Stimulated activated CD8-positive, alpha-beta memory T cell treated with anti-CD3 and anti-CD28 coated beads, Interleukin-15, amount 100 ng/mL, for 24 hours (primary cell): Measurements from ENCODE around the gene DGAT2.
A peak's percentile ranks its signal among the peaks of the same experiment; 100 is the strongest.
"Not testable (repeated sequence)": the region's sequence is repeated elsewhere in the genome, so short reads cannot be mapped to it uniquely, and the experiment has no call there.

Source experiments
- DNase-seq: peaks from one replicate; pipeline ENCODE4 v3.0.0-alpha.2; 2020; ENCODE audit warnings: low read depth

The DGAT2 gene

DNA sequence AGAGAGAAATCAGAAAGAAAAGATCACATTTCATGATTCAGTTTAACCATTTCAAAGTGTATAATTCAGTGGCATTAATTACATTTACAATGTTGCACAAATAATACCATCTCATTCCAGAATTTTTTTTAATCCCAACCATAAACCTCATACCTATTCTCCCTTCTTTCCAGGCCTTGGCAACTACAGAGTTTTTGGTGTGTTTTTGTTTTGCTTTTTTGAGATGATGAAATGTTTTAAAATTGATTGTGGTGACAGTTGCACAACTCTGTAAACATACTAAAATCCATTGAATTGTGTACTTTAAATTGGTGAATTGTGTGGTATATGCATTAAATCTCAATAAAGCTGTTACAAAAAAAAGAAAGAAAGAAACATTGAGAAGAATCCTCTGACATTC is 13.6 kb upstream of the DGAT2 start:
- not testable (repeated sequence) for DNase-seq

DNA sequence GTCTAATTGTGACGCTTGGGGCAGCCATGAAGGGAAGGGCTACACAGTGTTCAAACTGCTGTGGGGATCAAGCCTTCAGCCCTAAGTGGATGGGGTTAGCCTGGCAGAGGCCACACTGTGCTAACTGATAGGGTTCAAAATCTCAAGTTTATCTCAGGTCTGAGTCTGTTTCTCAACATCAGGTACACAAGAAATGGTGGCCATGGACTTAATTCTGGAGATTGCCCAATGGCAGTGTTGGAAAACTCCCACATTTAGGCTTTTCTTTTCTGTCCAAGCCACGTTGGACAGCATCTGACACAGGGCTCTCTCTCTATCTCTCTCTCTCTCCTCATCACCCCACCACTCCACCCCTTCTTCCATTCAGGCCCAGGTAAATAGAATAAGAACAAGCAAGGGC is 10.9 kb upstream of the DGAT2 start:
- DNase-seq: no peak

DNA sequence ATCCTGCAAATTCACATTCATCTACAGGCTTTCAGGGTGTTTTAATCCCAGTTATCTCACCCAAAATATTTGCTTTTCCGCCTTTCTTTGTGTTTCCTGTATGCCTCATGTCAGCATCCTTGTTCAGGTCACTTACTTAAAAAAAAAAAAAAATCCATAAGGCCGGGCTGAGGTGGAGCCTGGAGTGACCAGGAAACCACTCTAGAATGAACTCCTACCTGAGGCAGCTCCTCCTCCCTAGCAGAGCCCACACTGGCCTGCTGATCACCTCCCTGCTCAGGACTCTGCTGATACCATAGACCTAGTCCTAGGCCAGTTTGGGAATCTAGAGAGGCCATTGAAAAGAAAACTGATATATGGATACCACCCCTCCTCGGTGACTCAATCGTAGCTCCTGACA is 8.7 kb upstream of the DGAT2 start:
- no peak for DNase-seq

- no peak for DNase-seq
Observed at GRCh38 chr11:75760243-75760642, 8.3 kb upstream of the DGAT2 start.

DNA sequence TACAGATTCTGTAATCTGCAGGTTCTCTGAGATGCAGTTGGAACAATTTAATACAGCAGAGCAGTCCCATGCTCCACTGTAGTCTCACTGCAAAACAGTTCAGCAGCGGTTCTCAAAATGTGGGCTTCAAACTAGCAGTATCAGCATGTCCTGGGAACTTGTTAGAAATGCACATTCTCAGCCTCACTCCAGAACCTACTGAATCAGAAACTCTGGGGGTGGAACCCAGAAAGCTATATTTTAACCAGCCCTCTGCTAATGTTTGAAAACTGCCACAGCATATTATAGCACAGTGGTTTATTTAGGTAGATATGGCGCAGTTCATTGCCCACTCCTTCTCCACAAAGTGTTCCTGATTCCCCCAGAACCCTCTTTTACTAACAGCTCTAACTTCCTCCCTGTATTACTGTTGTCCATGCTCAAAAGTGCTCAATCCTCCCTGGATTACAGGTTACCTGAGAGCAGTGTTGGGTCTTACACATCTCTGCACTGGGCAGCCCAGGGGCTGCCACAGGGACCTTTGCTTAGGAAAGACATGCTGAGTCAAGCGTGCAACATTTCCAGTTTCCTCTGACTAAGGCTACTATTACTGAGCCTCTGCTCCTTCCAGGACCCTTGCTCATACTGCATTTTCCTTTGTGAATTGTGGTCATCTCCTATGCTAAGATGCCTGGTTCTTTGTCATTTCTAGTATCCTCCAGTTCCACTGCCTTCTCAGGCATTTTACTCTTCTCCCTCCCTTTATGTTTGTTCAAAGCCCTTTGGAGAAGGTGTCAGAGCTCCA is 7.7 kb upstream of the DGAT2 start:
- no peak for DNase-seq

DNA sequence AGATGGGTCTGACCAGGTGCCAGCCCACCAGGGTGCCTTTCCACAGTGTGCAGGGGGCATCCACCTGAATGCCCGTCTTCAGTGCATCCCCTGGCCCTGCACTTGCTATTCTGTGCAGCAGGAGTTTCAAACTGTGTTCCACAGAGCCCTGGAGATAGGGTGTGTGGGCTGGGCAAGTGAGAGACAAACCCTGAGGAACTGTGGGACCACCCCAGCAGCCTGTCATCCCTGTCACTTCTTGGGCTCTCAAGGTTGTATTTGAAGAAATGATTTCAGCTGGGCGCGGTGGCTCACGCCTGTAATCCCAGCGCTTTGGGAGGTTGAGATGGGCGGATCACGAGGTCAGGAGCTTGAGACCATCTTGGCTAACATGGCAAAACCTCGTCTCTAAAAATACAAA is 6.4 kb upstream of the DGAT2 start:
- no peak for DNase-seq

- no peak for DNase-seq
Observed at GRCh38 chr11:75762885-75763284, 5.7 kb upstream of the DGAT2 start.

- DNase-seq: no peak
Observed at GRCh38 chr11:75763846-75764245, 4.7 kb upstream of the DGAT2 start.

GRCh38 chr11:75765116-75765515 is 3.5 kb upstream of the DGAT2 start:
- no peak for DNase-seq

DNA sequence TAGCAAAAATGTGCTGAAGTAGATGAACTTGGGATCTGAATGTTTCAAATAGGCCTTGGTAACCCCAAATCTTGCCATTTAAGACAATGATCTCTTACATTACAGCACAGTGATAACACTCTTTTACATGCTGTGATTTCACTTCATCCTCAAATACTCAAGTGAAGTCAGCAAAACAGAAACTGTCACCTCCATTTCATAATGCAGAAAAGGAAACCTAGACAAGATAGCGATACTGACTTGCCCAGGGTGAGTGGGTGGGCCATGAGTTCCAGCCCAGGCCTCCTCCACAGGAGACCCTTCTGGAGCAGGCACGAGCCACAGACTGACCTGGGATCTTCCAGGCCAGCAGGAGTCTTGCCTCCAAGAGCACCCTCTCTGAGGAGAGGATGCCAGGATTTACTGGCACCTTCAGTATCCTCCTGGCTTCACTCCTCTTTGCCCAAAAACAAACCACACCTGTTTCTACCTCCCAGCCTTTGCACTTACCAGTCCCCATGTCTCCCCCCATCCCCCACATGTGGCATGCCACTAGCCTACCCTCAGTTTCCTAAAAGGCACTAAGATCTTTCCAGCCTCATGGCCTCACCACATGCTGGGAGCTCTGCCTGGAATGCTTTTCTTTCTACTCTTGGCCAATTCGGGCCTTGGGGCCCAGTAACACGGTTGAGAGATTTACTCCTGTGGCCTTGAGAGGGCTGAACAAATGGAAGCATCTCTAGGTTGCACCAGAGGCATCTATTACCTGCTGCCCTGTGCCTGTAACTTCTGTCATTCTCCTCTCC is 1.9 kb upstream of the DGAT2 start:
- DNase-seq: no peak

DNA sequence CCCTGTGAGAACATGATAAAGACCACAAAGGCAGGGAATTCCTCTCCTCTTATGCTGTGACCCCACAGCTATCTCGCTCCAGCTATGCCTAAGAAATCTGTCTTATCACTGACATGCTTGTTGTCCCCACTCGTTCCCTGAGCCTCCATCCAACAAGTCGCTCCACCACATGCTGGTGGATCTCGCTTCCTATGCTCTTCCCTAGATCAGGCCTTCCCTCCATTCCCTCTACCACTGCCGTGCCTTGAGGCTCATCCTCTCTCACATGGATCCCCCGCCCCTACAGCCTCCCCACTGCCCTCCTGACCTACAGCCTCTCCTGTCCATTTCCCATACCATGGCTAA is 1.4 kb upstream of the DGAT2 start:
- no peak for DNase-seq

- no peak for DNase-seq
Observed at GRCh38 chr11:75767793-75768111, 826 bp upstream of the DGAT2 start.

DNA sequence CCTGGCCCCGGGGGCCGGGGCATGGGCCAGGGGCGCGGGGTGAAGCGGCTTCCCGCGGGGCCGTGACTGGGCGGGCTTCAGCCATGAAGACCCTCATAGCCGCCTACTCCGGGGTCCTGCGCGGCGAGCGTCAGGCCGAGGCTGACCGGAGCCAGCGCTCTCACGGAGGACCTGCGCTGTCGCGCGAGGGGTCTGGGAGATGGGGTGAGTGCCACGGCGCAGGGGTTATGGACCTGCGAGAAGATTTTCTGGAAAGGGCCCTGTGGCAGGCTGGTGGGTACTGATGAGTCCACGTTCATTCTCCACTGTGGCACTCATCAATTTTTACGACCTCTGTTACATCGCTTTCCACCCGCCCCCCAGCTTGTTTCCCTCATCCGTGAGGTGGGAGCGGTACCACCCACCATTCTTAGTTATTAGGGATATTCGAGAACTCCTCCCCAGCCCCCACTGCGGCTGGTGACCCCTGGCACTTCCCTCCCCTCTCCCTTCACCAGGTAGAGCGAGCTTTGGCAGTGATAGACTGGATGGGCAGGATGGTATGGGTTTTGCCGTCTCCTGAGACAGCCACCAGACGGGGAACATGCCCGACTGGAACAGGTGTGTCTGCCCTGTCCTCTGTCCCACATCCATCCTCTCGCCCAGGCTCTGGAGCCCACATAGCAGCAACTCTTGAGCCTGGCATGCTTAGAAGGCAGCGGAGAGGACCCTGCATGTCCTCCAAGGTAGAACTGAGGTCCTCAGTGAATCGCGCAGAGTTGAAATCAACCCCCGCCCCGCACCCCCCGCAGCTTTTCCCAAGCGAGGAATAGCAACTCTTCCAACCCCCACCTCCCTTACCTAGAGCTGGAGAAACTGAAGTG is 562 bp downstream of the DGAT2 start:
- DNase-seq: peak; percentile 3

DNA sequence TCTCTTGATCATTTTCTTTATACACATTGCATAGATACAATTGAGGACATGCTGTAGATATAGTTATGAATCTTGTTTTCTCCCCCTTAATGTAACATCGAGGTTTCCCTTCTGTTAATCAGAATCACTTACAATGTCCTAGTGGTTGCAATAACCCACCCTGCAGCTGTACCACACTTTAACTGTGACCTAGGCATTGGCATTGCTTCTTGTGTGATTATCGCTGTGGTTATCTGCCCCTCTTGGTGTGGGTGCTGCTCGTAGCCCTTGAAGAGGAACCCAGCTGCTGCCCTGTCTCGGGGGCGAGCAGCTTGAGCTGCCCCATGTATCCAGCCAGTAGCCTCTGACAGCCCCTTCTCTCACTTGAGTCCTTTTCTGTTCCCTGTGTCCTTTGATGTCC is 1.5 kb downstream of the DGAT2 start:
- DNase-seq: no peak

GRCh38 chr11:75771646-75772410 is 3.2 kb downstream of the DGAT2 start:
- no peak for DNase-seq

GRCh38 chr11:75773595-75774353 is 5.2 kb downstream of the DGAT2 start:
- no peak for DNase-seq

DNA sequence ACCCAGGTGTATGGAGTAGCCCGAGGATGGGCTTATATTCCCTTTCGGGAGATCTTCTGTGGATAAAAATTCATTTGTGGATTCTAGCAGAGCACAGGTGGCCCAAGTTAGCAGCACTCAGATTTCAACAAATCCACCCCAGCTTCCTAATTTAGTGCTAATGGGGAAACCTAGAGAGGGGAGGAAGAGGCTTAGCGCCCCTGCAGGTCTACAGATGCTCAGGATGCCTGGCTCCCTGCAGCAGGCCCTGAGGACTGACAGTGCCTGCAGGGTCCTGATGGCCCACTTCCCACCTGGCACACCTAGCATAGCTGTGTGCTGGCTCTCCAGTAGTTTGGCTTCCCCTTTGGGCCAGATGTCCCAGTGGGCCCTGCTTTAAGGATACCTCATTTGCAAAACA is 6.5 kb downstream of the DGAT2 start:
- no peak for DNase-seq

- no peak for DNase-seq
Observed at GRCh38 chr11:75776546-75776945, 8.0 kb downstream of the DGAT2 start.

DNA sequence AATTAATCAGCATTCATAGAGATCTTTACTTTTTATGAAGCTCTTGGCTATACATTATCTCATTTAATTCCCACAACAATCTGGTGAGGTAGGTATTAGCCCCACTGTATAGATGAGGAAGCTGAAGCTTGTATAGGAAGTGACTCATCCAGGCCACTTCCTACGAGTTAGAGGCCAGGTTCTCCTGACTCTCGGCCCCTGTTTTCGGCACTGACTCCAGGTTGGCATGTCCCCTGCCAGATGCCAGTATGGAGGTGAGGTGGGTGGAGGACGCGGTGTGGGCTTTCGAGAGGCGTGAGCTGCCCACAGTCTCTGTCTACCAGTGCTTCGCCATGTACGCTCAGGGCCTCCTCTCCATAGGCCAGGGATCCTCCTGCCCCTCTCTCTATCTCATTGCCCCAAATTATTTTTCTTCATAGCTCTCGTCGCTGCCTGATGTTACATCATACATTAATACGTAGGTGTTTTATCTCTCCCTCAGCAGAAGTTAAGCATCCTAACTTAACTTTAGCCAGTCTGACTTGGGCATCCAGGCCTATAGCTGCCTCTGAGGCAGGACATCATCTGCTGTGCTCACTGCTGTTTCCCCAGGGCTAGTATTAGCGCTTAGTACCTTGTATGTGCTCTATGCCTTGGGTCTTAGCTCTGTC is 9.0 kb downstream of the DGAT2 start:
- no peak for DNase-seq

- no peak for DNase-seq
Observed at GRCh38 chr11:75778962-75779361, 10.4 kb downstream of the DGAT2 start.

DNA sequence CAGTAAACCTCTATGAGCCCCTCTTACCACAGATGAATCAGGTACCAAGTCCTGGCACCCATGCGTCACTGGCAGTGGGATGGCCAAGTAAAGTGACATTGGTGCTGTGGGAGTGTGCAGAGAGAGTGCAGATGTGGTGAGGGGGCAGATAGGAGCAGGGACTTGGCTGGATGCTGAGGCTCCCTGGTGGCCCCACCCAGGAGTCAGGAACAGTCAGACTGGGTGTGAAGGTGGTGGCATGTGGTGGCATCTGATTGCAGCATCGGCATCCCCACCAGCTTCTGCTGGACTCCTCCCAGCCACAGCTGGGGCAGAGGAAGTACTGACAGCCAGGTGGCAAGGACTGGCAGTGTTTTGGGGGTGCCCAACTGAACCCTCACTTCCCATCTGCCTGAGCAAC is 11.4 kb downstream of the DGAT2 start:
- no peak for DNase-seq
